ENCODE measurements around the gene FLT4. TPM values are rescaled to one million over a fixed set of nuclear protein-coding genes. Genes with fewer than 3 reads are reported as not detected.

Gene FLT4
- total RNA-seq, 3 donors from 2014 or later: 1.2 to 1.8 (median 1.6) TPM

- H3K36me3 Mint-ChIP-seq (ENCODE audit: insufficient read depth): no peaks in the 10 kb centered on the region
- H3K4me1 Mint-ChIP-seq (ENCODE audit: low read depth): peaks cover 3% of the 10 kb centered on the region
- ATAC-seq (no peak), DNase-seq (no peak)
- H3K9me3 Mint-ChIP-seq: no peaks in the 10 kb centered on the region
- H3K4me3 Mint-ChIP-seq: no peak overlapping the region
- H3K27me3 Mint-ChIP-seq (ENCODE audit: low read depth): peaks cover 31% of the 10 kb centered on the region
These were observed 55.8 kb downstream of the FLT4 start for GRCh38 chr5:180593446-180594206.

DNA sequence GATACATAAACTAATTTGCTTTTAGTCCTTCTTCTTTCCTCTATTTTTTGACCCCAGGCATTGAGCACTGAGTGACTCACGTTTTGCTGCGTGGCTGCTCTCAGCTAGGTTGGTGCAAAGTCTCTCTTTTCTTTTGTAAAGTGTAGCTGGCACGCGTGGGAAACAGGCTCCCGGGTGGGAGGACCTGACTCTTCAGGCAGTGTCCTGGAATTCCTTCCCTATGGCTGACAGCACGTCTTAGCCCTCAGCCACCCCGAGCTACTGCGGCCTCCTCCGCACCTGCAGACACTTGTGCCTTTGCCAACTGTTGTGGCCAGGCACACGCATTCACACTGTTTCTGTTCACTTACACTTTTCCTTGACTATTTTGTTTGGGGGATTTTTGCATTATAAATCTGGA, 57.2 kb downstream of the FLT4 start:
- no peak overlapping the region for H3K4me3 Mint-ChIP-seq
- H3K9me3 Mint-ChIP-seq: no peaks in the 10 kb centered on the region
- DNase-seq (no peak), ATAC-seq (no peak)
- no peaks in the 10 kb centered on the region for H3K36me3 Mint-ChIP-seq (ENCODE audit: insufficient read depth)
- peaks cover 33% of the 10 kb centered on the region for H3K27me3 Mint-ChIP-seq (ENCODE audit: low read depth)
- H3K4me1 Mint-ChIP-seq (ENCODE audit: low read depth): peaks cover 3% of the 10 kb centered on the region

- peaks cover 3% of the 10 kb centered on the region for H3K4me1 Mint-ChIP-seq (ENCODE audit: low read depth)
- ATAC-seq: peak in 1 of 2 donors; percentile 18
- H3K9me3 Mint-ChIP-seq: no peaks in the 10 kb centered on the region
- peaks cover 35% of the 10 kb centered on the region for H3K27me3 Mint-ChIP-seq (ENCODE audit: low read depth)
- no peak within 1 kb of the TSS for H3K4me3 Mint-ChIP-seq
- no peaks in the 10 kb centered on the region for H3K36me3 Mint-ChIP-seq (ENCODE audit: insufficient read depth)
- DNase-seq: no peak
These were observed 58.0 kb downstream of the FLT4 start, which contains the start of gene SCGB3A1 for GRCh38 chr5:180591311-180591887. Gene SCGB3A1 (minus strand): TSS chr5:180591499. CDS start chr5:180591462, 37 bp downstream.

- peak in 1 of 2 donors; percentile 18 for ATAC-seq
- H3K36me3 Mint-ChIP-seq (ENCODE audit: insufficient read depth): no peaks in the 10 kb centered on the region
- H3K27me3 Mint-ChIP-seq (ENCODE audit: low read depth): peaks cover 35% of the 10 kb centered on the region
- no peak overlapping the region for H3K4me3 Mint-ChIP-seq
- H3K9me3 Mint-ChIP-seq: no peaks in the 10 kb centered on the region
- peaks cover 3% of the 10 kb centered on the region for H3K4me1 Mint-ChIP-seq (ENCODE audit: low read depth)
- no peak for DNase-seq
These were observed 58.7 kb downstream of the FLT4 start for GRCh38 chr5:180590543-180591310.

DNA sequence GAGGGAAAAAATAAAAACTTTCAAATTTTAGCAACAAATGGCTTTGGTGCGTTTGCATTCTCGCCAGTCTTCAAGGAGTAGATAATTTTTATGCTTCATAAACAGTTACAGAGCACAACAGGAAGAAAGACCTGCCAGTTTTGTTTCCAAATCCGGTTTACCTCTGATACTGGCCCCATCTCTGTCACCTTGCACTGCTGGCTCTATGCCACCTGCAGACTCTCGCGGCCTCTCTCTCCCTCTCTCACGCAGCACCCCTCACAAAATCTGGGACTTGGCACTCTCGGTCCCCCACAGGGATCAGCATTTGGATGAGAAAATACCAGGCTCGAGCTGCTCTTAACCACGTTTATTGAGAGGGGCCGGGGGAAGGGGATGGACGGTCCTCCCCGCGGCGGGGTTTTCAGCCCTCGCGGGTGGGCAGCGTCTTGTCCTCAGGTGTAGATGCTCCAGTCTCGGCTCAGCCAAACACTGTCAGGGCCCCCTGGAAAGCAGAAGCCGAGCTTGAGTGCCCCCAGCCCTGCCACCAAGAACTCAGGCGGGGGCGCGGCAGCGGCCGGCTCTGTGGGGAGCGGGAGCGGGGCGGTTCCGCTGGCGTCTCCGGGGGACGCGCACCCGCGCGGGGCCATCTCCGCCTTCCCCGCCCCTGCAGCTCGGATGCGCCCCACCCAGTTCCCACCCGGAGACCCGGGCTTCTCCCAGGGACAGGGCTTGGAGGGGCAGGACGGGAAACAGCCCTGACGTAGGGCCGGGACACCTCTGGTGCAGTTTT, 59.4 kb downstream of the FLT4 start:
- Mint-ChIP-seq H3K9me3 (no peaks in the 10 kb centered on the region), H3K27me3 (ENCODE audit: low read depth) (peaks cover 35% of the 10 kb centered on the region), H3K4me1 (ENCODE audit: low read depth) (peaks cover 3% of the 10 kb centered on the region), H3K36me3 (ENCODE audit: insufficient read depth) (no peaks in the 10 kb centered on the region), H3K4me3 (no peak overlapping the region)
- DNase-seq (no peak), ATAC-seq (peak in 1 of 2 donors; percentile 25)

GRCh38 chr5:180586870-180587269, 62.5 kb downstream of the FLT4 start:
- Mint-ChIP-seq H3K4me3 (no peak overlapping the region), H3K9me3 (no peaks in the 10 kb centered on the region), H3K27me3 (ENCODE audit: low read depth) (peaks cover 20% of the 10 kb centered on the region), H3K36me3 (ENCODE audit: insufficient read depth) (no peaks in the 10 kb centered on the region), H3K4me1 (ENCODE audit: low read depth) (no peaks in the 10 kb centered on the region)
- no peak for DNase-seq
- no peak for ATAC-seq

DNA sequence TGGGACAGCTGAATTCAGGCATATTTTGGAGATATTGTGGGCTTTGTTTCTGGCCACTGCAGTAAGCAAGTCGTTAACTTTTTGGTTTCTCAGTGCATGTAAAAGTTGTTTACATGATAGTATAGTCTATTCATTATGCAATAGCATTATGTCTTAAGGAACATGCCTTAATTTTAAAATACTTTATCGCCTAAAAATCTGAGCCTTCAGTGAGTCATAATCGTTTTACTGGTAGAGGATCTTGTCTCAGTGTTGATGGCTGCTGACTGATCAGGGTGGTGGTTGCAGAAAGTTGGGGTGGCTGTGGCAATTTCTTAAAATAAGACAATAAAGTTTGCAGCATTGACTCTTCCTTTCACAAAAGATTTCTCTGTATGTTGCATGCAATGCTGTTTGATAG, 63.2 kb downstream of the FLT4 start:
- ATAC-seq (no peak), DNase-seq (no peak)
- H3K9me3 Mint-ChIP-seq: no peaks in the 10 kb centered on the region
- peaks cover 20% of the 10 kb centered on the region for H3K27me3 Mint-ChIP-seq (ENCODE audit: low read depth)
- no peak overlapping the region for H3K4me3 Mint-ChIP-seq
- no peaks in the 10 kb centered on the region for H3K36me3 Mint-ChIP-seq (ENCODE audit: insufficient read depth)
- no peaks in the 10 kb centered on the region for H3K4me1 Mint-ChIP-seq (ENCODE audit: low read depth)

GRCh38 chr5:180583738-180584137, 65.7 kb downstream of the FLT4 start:
- no peak overlapping the region for H3K4me3 Mint-ChIP-seq
- ATAC-seq (no peak), DNase-seq (no peak)
- peaks cover 7% of the 10 kb centered on the region for H3K27me3 Mint-ChIP-seq (ENCODE audit: low read depth)
- H3K36me3 Mint-ChIP-seq (ENCODE audit: insufficient read depth): no peaks in the 10 kb centered on the region
- no peaks in the 10 kb centered on the region for H3K4me1 Mint-ChIP-seq (ENCODE audit: low read depth)
- no peaks in the 10 kb centered on the region for H3K9me3 Mint-ChIP-seq

GRCh38 chr5:180580681-180581080, 68.7 kb downstream of the FLT4 start:
- no peak overlapping the region for H3K4me3 Mint-ChIP-seq
- no peaks in the 10 kb centered on the region for H3K9me3 Mint-ChIP-seq
- H3K36me3 Mint-ChIP-seq (ENCODE audit: insufficient read depth): peaks cover 16% of the 10 kb centered on the region
- H3K4me1 Mint-ChIP-seq (ENCODE audit: low read depth): no peaks in the 10 kb centered on the region
- H3K27me3 Mint-ChIP-seq (ENCODE audit: low read depth): peaks cover 2% of the 10 kb centered on the region
- ATAC-seq (no peak), DNase-seq (no peak)

- Mint-ChIP-seq H3K4me1 (ENCODE audit: low read depth) (no peaks in the 10 kb centered on the region), H3K9me3 (no peaks in the 10 kb centered on the region), H3K36me3 (ENCODE audit: insufficient read depth) (peaks cover 42% of the 10 kb centered on the region), H3K4me3 (no peak overlapping the region), H3K27me3 (ENCODE audit: low read depth) (no peaks in the 10 kb centered on the region)
- ATAC-seq (peak in 1 of 2 donors; percentile 52), DNase-seq (no peak)
These were observed 73.8 kb downstream of the FLT4 start for GRCh38 chr5:180575571-180575970.

- Mint-ChIP-seq H3K36me3 (ENCODE audit: insufficient read depth) (peaks cover 41% of the 10 kb centered on the region), H3K9me3 (no peaks in the 10 kb centered on the region), H3K27me3 (ENCODE audit: low read depth) (no peaks in the 10 kb centered on the region), H3K4me1 (ENCODE audit: low read depth) (peaks cover 2% of the 10 kb centered on the region), H3K4me3 (no peak overlapping the region)
- peak; percentile 41 to 47 for ATAC-seq
- DNase-seq: no peak
These were observed 80.5 kb downstream of the FLT4 start for GRCh38 chr5:180568914-180569313.

- ATAC-seq (peak; percentile 73 to 76), DNase-seq (no peak)
- Mint-ChIP-seq H3K36me3 (ENCODE audit: insufficient read depth) (peaks cover 43% of the 10 kb centered on the region), H3K9me3 (no peaks in the 10 kb centered on the region), H3K4me3 (no peak overlapping the region), H3K27me3 (ENCODE audit: low read depth) (no peaks in the 10 kb centered on the region), H3K4me1 (ENCODE audit: low read depth) (peaks cover 26% of the 10 kb centered on the region)
These were observed 85.4 kb downstream of the FLT4 start for GRCh38 chr5:180563994-180564393.

- DNase-seq: no peak
- Mint-ChIP-seq H3K36me3 (ENCODE audit: insufficient read depth) (peaks cover 42% of the 10 kb centered on the region), H3K4me3 (no peak overlapping the region), H3K4me1 (ENCODE audit: low read depth) (peaks cover 29% of the 10 kb centered on the region), H3K27me3 (ENCODE audit: low read depth) (no peaks in the 10 kb centered on the region), H3K9me3 (no peaks in the 10 kb centered on the region)
- ATAC-seq: no peak
These were observed 91.2 kb downstream of the FLT4 start for GRCh38 chr5:180558232-180558631.

GRCh38 chr5:180557217-180557809, 92.1 kb downstream of the FLT4 start:
- H3K9me3 Mint-ChIP-seq: no peaks in the 10 kb centered on the region
- peaks cover 24% of the 10 kb centered on the region for H3K4me1 Mint-ChIP-seq (ENCODE audit: low read depth)
- H3K36me3 Mint-ChIP-seq (ENCODE audit: insufficient read depth): peaks cover 48% of the 10 kb centered on the region
- DNase-seq: no peak
- peak; percentile 65 to 85 for ATAC-seq
- H3K4me3 Mint-ChIP-seq: no peak overlapping the region
- no peaks in the 10 kb centered on the region for H3K27me3 Mint-ChIP-seq (ENCODE audit: low read depth)

Data from activated T-cell treated with anti-CD3 and anti-CD28 coated beads, Interleukin-2, amount 50 U/mL, for 4 hours (primary cell).